Endodermal cell (in vitro differentiated cells): ENCODE results near the gene FRG2C. TPM values are rescaled to one million over a fixed set of nuclear protein-coding genes. Genes with fewer than 3 reads are reported as not detected.
"Not testable (repeated sequence)": the region's sequence is repeated elsewhere in the genome, so short reads cannot be mapped to it uniquely, and the experiment has no call there.

ENCODE experiments used
- DNase-seq: peaks from one replicate; pipeline ENCODE4 v3.0.0-alpha.2; 2017
- H3K27ac ChIP-seq: 2 replicates; pipeline ENCODE4 v1.5.1; 2013; ENCODE audit warnings: mild to moderate bottlenecking, low read depth, low read length, moderate library complexity
- H3K27me3 ChIP-seq: 2 replicates; pipeline ENCODE4 v1.6.1; 2013; ENCODE audit warnings: mild to moderate bottlenecking, low read length, moderate library complexity; ENCODE audit not compliant: insufficient read depth, control insufficient read depth, poor library complexity, severe bottlenecking
- H3K36me3 ChIP-seq: 2 replicates; pipeline ENCODE4 v1.7.0; 2013; ENCODE audit warnings: mild to moderate bottlenecking, low read length, moderate library complexity; ENCODE audit not compliant: control insufficient read depth, insufficient read depth
- H3K4me1 ChIP-seq: one replicate; pipeline ENCODE4 v1.7.0; 2013; ENCODE audit warnings: low read length; ENCODE audit not compliant: control insufficient read depth, insufficient read depth
- H3K4me3 ChIP-seq: 2 replicates; pipeline ENCODE4 v1.5.1; 2013; ENCODE audit warnings: mild to moderate bottlenecking, low read length, moderate library complexity
- H3K9ac ChIP-seq: 2 replicates; pipeline ENCODE4 v1.6.1; 2013; ENCODE audit warnings: mild to moderate bottlenecking, low read length, moderate library complexity; ENCODE audit not compliant: poor library complexity, severe bottlenecking; ENCODE audit errors: extremely low read depth
- H3K9me3 ChIP-seq: 2 replicates; pipeline ENCODE4 v1.6.1; 2013; ENCODE audit warnings: mild to moderate bottlenecking, low read length, moderate library complexity; ENCODE audit not compliant: control insufficient read depth
- H3K27ac Mint-ChIP-seq: 2 replicates; pipeline ENCODE4 v1.8.0; 2020; ENCODE audit warnings: mixed read lengths
- H3K27me3 Mint-ChIP-seq: 2 replicates; pipeline ENCODE4 v1.8.0; 2021; ENCODE audit warnings: mild to moderate bottlenecking, mixed read lengths; ENCODE audit not compliant: insufficient read depth
- H3K36me3 Mint-ChIP-seq: 2 replicates; pipeline ENCODE4 v1.8.0; 2020; ENCODE audit warnings: low read depth, mixed read lengths
- H3K4me1 Mint-ChIP-seq: 2 replicates; pipeline ENCODE4 v1.8.0; 2020; ENCODE audit warnings: mixed read lengths
- H3K4me3 Mint-ChIP-seq: 2 replicates; pipeline ENCODE4 v1.8.0; 2020; ENCODE audit warnings: mild to moderate bottlenecking, moderate library complexity, mixed read lengths
- H3K9me3 Mint-ChIP-seq: 2 replicates; pipeline ENCODE4 v1.8.0; 2020; ENCODE audit warnings: mild to moderate bottlenecking, mixed read lengths
- CTCF ChIP-seq: fragments of 200-600 bp; sonication (generic); conservative IDR thresholded peaks from 2 replicates; pipeline ENCODE4 v1.5.0; 2021; ENCODE audit warnings: antibody characterized with exemption, mild to moderate bottlenecking
- WGBS, 2 experiments: methylation state at CpG; one replicate each; pipeline versions ENCODE4 v1.1.5 to v1.1.7; 2013; ENCODE audit warnings: missing lambda C conversion rate in 2 of 2, mixed read lengths in 1 of 2; ENCODE audit not compliant: insufficient coverage in 1 of 2, insufficient read length in 1 of 2; 5-methylcytosine and 5-hydroxymethylcytosine counted together
- total RNA-seq, 2 donors: library from RNA; stranded (reverse); fragmentation: NEBNext Ultra II Directional in 1 of 2; extraction: Animal tissue kit (Norgen Biotek cat#: 25700) in 1 of 2; gene quantifications; 2 replicates in 1 of 2; 3 replicates in 1 of 2; pipeline ENCODE4 v1.2.1, GENCODE V29; 2021

The FRG2C gene
- total RNA-seq, 2 donors from 2014 or later = 0.13 TPM; not detected in 1

GRCh38 chr3:75623656-75624055, 40.5 kb upstream of the FRG2C start:
- not testable (repeated sequence) for H3K4me1 ChIP-seq, H3K36me3 ChIP-seq, H3K4me3 Mint-ChIP-seq, H3K9me3 Mint-ChIP-seq, H3K9ac ChIP-seq, H3K27ac ChIP-seq, H3K9me3 ChIP-seq, H3K36me3 Mint-ChIP-seq, H3K4me3 ChIP-seq, H3K27ac Mint-ChIP-seq, H3K27me3 ChIP-seq, H3K4me1 Mint-ChIP-seq
- WGBS, 2 experiments = 84 to 91% methylated on average over 3 to 13 of the region's 13 CpGs
- DNase-seq = peak; percentile 28
- TF ChIP-seq CTCF = peak; percentile 22
- H3K27me3 Mint-ChIP-seq = peaks cover 32% of the 10 kb centered on the region

- not testable (repeated sequence) for DNase-seq, H3K4me3 ChIP-seq, H3K4me1 ChIP-seq, H3K4me3 Mint-ChIP-seq, H3K27ac Mint-ChIP-seq, H3K27me3 Mint-ChIP-seq, H3K9ac ChIP-seq, H3K36me3 Mint-ChIP-seq, H3K4me1 Mint-ChIP-seq, H3K9me3 ChIP-seq, H3K27ac ChIP-seq, H3K27me3 ChIP-seq, H3K36me3 ChIP-seq, H3K9me3 Mint-ChIP-seq
- 85% methylated on average over 2 of the region's 2 CpGs; no CpG with 5 or more reads in 1 of the 2 experiments for WGBS, 2 experiments
These were observed 33.1 kb upstream of the FRG2C start for GRCh38 chr3:75630887-75631535.

- Mint-ChIP-seq H3K36me3 (no peaks in the 10 kb centered on the region), H3K9me3 (no peaks in the 10 kb centered on the region), H3K27me3 (no peaks in the 10 kb centered on the region), H3K4me1 (peaks cover 3% of the 10 kb centered on the region), H3K4me3 (no peak overlapping the region), H3K27ac (no peak overlapping the region)
- WGBS, 2 experiments = 92% methylated on average over 4 of the region's 4 CpGs; no CpG with 5 or more reads in 1 of the 2 experiments
- Histone ChIP-seq H3K36me3 (no peaks in the 10 kb centered on the region), H3K27ac (no peak overlapping the region), H3K9me3 (no peaks in the 10 kb centered on the region), H3K9ac (no peak overlapping the region), H3K27me3 (no peaks in the 10 kb centered on the region), H3K4me1 (no peaks in the 10 kb centered on the region), H3K4me3 (no peak overlapping the region)
- no peak for TF ChIP-seq CTCF
- DNase-seq = peak; percentile 20
These were observed 32.6 kb upstream of the FRG2C start for GRCh38 chr3:75631541-75631940.

- H3K27ac Mint-ChIP-seq, H3K9me3 ChIP-seq, H3K4me3 ChIP-seq, H3K9me3 Mint-ChIP-seq, H3K9ac ChIP-seq, H3K27ac ChIP-seq, H3K4me1 ChIP-seq, H3K36me3 Mint-ChIP-seq, H3K4me3 Mint-ChIP-seq, H3K36me3 ChIP-seq, H3K27me3 Mint-ChIP-seq, H3K27me3 ChIP-seq: not testable (repeated sequence)
- H3K4me1 Mint-ChIP-seq = peaks cover 20% of the 10 kb centered on the region
- 91 to 100% methylated on average over 2 to 10 of the region's 10 CpGs for WGBS, 2 experiments
- peak; percentile 17 for DNase-seq
These were observed 25.2 kb upstream of the FRG2C start for GRCh38 chr3:75638947-75639346.

- not testable (repeated sequence) for H3K27me3 ChIP-seq, H3K36me3 Mint-ChIP-seq, H3K27ac ChIP-seq, H3K36me3 ChIP-seq, H3K9me3 Mint-ChIP-seq, H3K4me1 ChIP-seq, H3K9me3 ChIP-seq, H3K27me3 Mint-ChIP-seq
- WGBS, 2 experiments = 7% methylated on average over 16 of the region's 16 CpGs; no CpG with 5 or more reads in 1 of the 2 experiments
- Histone ChIP-seq H3K9ac (peak overlapping the region; percentile 15), H3K4me3 (peak overlapping the region; percentile 86)
- peak; percentile 96 for DNase-seq
- H3K4me3 Mint-ChIP-seq = peak overlapping the region; percentile 81
- H3K27ac Mint-ChIP-seq = peak overlapping the region; percentile 89
- H3K4me1 Mint-ChIP-seq = peaks cover 36% of the 10 kb centered on the region
These were observed 23.0 kb upstream of the FRG2C start for GRCh38 chr3:75641107-75641517.
